Retinal pigment epithelial cell (primary cell): ENCODE measurements around the gene SLC44A1.

Experiments
- DNase-seq: peaks from one replicate; pipeline ENCODE4 v3.0.0-alpha.2; 2010; ENCODE audit warnings: low read depth
- H3K4me3 ChIP-seq: 2 replicates; pipeline ENCODE4 v1.5.1; 2011; ENCODE audit warnings: mild to moderate bottlenecking, low read length, control low read depth, moderate library complexity
- CTCF ChIP-seq: conservative IDR thresholded peaks from 2 replicates; pipeline ENCODE4 v1.5.1; 2011; ENCODE audit warnings: low read depth, low read length, control low read depth, inconsistent platforms

SLC44A1 gene

GRCh38 chr9:105447386-105447813 is 202.9 kb downstream of the SLC44A1 start:
- peak overlapping the region; percentile 86 for H3K4me3 ChIP-seq
- no peak for DNase-seq
- TF ChIP-seq CTCF = no peak

- DNase-seq = peak; percentile 82
- peak within 1 kb of the TSS; percentile 86 for H3K4me3 ChIP-seq
- TF ChIP-seq CTCF = peak; percentile 56
These were observed 203.7 kb downstream of the SLC44A1 start, which contains the start of gene FSD1L for GRCh38 chr9:105447814-105448812. Gene FSD1L (plus strand): TSS chr9:105448034. CDS start chr9:105448221, 187 bp downstream.

- TF ChIP-seq CTCF = no peak
- no peak for DNase-seq
- peak overlapping the region; percentile 86 for H3K4me3 ChIP-seq
These were observed 204.6 kb downstream of the SLC44A1 start for GRCh38 chr9:105449081-105449480.

- no peak overlapping the region for H3K4me3 ChIP-seq
- TF ChIP-seq CTCF = no peak
- DNase-seq = no peak
These were observed 207.7 kb downstream of the SLC44A1 start for GRCh38 chr9:105452185-105452584.

- no peak overlapping the region for H3K4me3 ChIP-seq
- peak; percentile 85 for DNase-seq
- TF ChIP-seq CTCF = no peak
These were observed 211.5 kb downstream of the SLC44A1 start for GRCh38 chr9:105455836-105456475.

GRCh38 chr9:105457560-105458294 is 213.3 kb downstream of the SLC44A1 start:
- TF ChIP-seq CTCF = no peak
- no peak overlapping the region for H3K4me3 ChIP-seq
- DNase-seq = no peak
